Loucy (cell line): ENCODE data around the gene LZTS3.
"Not testable (repeated sequence)": the region's sequence is repeated elsewhere in the genome, so short reads cannot be mapped to it uniquely, and the experiment has no call there.

Experiments used
- H2AFZ ChIP-seq: fragments of 200-600 bp; sonication (generic); 2 replicates; pipeline ENCODE4 v1.6.0; 2016; ENCODE audit warnings: antibody characterized with exemption, mild to moderate bottlenecking, low read length, moderate library complexity
- H3F3A ChIP-seq: fragments of 200-600 bp; 2 replicates; pipeline ENCODE4 v1.6.0; 2016; ENCODE audit warnings: antibody characterized with exemption, low read depth, mild to moderate bottlenecking
- H3K27me3 ChIP-seq: fragments of 200-600 bp; sonication (generic); 2 replicates; pipeline ENCODE4 v1.6.1; 2014; ENCODE audit warnings: low read length, mild to moderate bottlenecking; ENCODE audit not compliant: insufficient read depth, poor library complexity, severe bottlenecking
- H3K36me3 ChIP-seq: fragments of 200-600 bp; sonication (generic); 2 replicates; pipeline ENCODE4 v1.6.1; 2016; ENCODE audit warnings: low read length; ENCODE audit not compliant: insufficient read depth
- H3K4me1 ChIP-seq: fragments of 200-600 bp; sonication (generic); 2 replicates; pipeline ENCODE4 v1.5.1; 2014; ENCODE audit warnings: low read length, mild to moderate bottlenecking; ENCODE audit not compliant: insufficient read depth, poor library complexity, severe bottlenecking
- H3K4me2 ChIP-seq: fragments of 200-600 bp; sonication (generic); 2 replicates; pipeline ENCODE4 v1.6.0; 2014; ENCODE audit warnings: antibody characterized with exemption, low read length, low read depth, mild to moderate bottlenecking; ENCODE audit not compliant: poor library complexity, severe bottlenecking
- H3K4me3 ChIP-seq: fragments of 200-600 bp; sonication (generic); 2 replicates; pipeline ENCODE4 v1.5.1; 2014; ENCODE audit warnings: low read length, mild to moderate bottlenecking, mixed read lengths; ENCODE audit not compliant: poor library complexity, severe bottlenecking
- H3K79me2 ChIP-seq: fragments of 200-600 bp; sonication (generic); 2 replicates; pipeline ENCODE4 v1.6.1; 2014; ENCODE audit warnings: low read length; ENCODE audit not compliant: insufficient read depth
- H3K9ac ChIP-seq: fragments of 200-600 bp; sonication (generic); 2 replicates; pipeline ENCODE4 v1.6.0; 2014; ENCODE audit warnings: mild to moderate bottlenecking, low read depth, low read length, moderate library complexity; ENCODE audit not compliant: poor library complexity, severe bottlenecking
- H3K9me2 ChIP-seq: fragments of 200-600 bp; sonication (generic); replicated peaks from 2 replicates; pipeline ENCODE4 v1.6.1; 2016; ENCODE audit warnings: low read depth, low read length, mixed read lengths
- H3K9me3 ChIP-seq: fragments of 200-600 bp; sonication (generic); 2 replicates; pipeline ENCODE4 v1.6.1; 2014; ENCODE audit warnings: mild to moderate bottlenecking, antibody characterized with exemption, low read length, low read depth; ENCODE audit not compliant: insufficient read depth
- H4K20me1 ChIP-seq: fragments of 200-600 bp; sonication (generic); 2 replicates; pipeline ENCODE4 v1.6.0; 2014; ENCODE audit warnings: antibody characterized with exemption, low read length, mild to moderate bottlenecking; ENCODE audit not compliant: insufficient read depth, poor library complexity, severe bottlenecking
- CTCF ChIP-seq: fragments of 200-600 bp; sonication (generic); conservative IDR thresholded peaks from 2 replicates; pipeline ENCODE4 v1.5.1; 2014; ENCODE audit warnings: mild to moderate bottlenecking, antibody characterized with exemption, low read length
- EZH2phosphoT487 ChIP-seq: fragments of 200-600 bp; IDR thresholded peaks from 2 replicates; pipeline ENCODE4 v1.6.1; 2018; ENCODE audit warnings: antibody characterized with exemption, mild to moderate bottlenecking, moderate library complexity, borderline replicate concordance

The LZTS3 gene

DNA sequence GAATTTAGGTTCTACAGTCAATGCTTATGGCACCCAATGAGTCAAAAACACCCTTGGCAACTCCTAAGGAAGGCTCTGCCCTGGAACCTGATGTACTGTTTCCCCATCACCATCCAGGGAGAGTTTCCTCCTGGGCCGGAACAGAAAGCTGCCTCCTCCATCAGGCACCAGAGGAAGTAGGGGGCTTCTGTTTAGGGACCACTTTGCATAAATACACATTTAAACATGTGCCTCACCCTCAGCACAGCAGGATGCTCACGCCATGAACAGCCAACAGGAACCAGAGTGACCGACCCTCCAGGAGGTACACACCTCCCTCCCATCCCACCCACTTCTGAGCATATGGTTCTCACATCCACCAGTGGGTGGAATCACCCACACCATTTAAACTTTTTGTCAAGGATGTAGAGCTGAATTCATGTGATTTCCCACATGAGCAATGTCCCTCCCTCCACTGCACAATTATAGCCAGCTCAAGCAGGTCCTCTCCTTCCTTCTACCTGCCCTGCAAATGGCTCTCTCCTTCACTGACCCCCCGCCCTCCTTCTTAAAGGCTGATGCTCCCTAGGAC is 16.3 kb upstream of the LZTS3 start:
- Histone ChIP-seq H3K9me2 (no peaks in the 10 kb centered on the region), H3K9me3 (no peaks in the 10 kb centered on the region), H3K4me3 (no peak overlapping the region), H3K9ac (no peak overlapping the region), H3F3A (no peaks in the 10 kb centered on the region), H3K79me2 (no peaks in the 10 kb centered on the region), H3K36me3 (peaks cover 47% of the 10 kb centered on the region; the same call in 1 of the 2 replicates), H2AFZ (no peak overlapping the region), H3K4me1 (no peaks in the 10 kb centered on the region), H3K4me2 (no peak overlapping the region), H3K27me3 (no peaks in the 10 kb centered on the region), H4K20me1 (no peaks in the 10 kb centered on the region)
- TF ChIP-seq EZH2phosphoT487 (no peak), CTCF (no peak)

GRCh38 chr20:3188823-3189413 is 15.6 kb upstream of the LZTS3 start:
- no peaks in the 10 kb centered on the region for H3K27me3 ChIP-seq
- TF ChIP-seq EZH2phosphoT487 (no peak), CTCF (no peak)
- no peaks in the 10 kb centered on the region for H4K20me1 ChIP-seq
- no peaks in the 10 kb centered on the region for H3K4me1 ChIP-seq
- H3K36me3 ChIP-seq: peaks cover 39% of the 10 kb centered on the region; the same call in 1 of the 2 replicates
- H3K79me2 ChIP-seq: no peaks in the 10 kb centered on the region
- no peaks in the 10 kb centered on the region for H3K9me2 ChIP-seq
- no peak overlapping the region for H3K9ac ChIP-seq
- H2AFZ ChIP-seq: no peak overlapping the region
- no peaks in the 10 kb centered on the region for H3K9me3 ChIP-seq
- H3F3A ChIP-seq: no peaks in the 10 kb centered on the region
- no peak overlapping the region for H3K4me3 ChIP-seq
- no peak overlapping the region for H3K4me2 ChIP-seq

DNA sequence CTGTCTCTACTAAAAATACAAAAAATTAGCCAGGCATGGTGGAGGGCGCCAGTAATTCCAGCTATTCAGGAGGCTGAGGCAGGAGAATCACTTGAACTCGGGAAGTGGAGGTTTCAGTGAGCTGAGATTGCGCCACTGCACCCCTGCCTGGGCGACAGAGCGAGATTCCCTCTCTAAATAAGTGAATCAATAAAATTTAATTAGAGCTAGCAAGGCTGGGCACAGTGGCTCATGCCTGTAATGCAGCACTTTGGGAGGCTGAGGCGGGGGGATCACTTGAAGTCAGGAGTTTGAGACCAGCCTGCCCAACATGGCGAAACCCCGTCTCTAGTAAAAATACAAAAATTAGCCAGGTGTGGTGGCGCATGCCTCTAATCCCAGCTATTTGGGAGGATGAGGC is 14.5 kb upstream of the LZTS3 start:
- not testable (repeated sequence) for H3K27me3 ChIP-seq, H3K4me2 ChIP-seq, H3K9me2 ChIP-seq, H3K4me1 ChIP-seq, H3K4me3 ChIP-seq, H4K20me1 ChIP-seq, H3K9ac ChIP-seq, H3F3A ChIP-seq, H2AFZ ChIP-seq, H3K9me3 ChIP-seq, H3K79me2 ChIP-seq
- peaks cover 30% of the 10 kb centered on the region; the same call in 1 of the 2 replicates for H3K36me3 ChIP-seq
